Measurements from ENCODE around the gene BICDL1.

GRCh38 chr12:120121766-120122293, 132.8 kb downstream of the BICDL1 start:
- no peak for TF ChIP-seq CTCF (IDR thresholded peaks at IDR 0.05)
- TF ChIP-seq POLR2AphosphoS5 (IDR thresholded peaks at IDR 0.05): no peak
